Brain pericyte (primary cell): Measurements from ENCODE around the gene GSG1L.
"Not testable (repeated sequence)": the region's sequence is repeated elsewhere in the genome, so short reads cannot be mapped to it uniquely, and the experiment has no call there.

ENCODE experiments used
- DNase-seq: peaks from one replicate; pipeline ENCODE4 v3.0.0-alpha.2; 2012; ENCODE audit warnings: low read depth, low spot score

Gene GSG1L

DNA sequence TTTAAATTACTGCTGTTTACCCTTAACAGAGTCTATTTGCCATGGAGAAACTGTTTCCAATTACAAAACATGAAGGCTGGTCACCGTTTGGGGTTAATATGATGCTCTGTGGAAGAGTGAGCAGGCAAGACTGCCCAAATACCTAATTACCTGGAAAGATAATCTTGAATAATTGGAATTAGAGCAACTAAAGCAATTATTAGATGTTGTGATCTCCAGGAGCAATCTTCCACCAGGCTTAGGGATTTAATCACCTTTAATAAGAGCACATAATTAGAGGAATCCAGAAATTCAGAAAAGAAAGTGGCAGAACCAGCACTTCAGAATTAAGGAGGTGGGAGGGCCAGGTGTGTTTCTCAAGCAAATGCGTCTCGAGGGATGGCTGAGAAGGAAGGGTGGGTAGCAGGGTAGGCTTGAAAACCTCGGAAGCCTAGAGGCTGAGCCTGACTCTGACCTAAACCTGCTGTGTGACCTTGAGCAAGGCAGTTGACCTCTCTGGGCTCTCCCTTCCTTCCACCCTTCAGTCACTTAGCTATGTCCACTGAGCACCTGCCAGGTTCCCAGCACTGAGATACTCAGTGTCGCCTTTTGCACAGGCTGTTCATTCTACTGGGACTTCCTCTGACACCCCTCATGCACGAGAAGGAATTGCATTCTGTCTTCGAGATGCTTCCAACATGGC lies 113.2 kb downstream of the GSG1L start:
- no peak for DNase-seq

DNA sequence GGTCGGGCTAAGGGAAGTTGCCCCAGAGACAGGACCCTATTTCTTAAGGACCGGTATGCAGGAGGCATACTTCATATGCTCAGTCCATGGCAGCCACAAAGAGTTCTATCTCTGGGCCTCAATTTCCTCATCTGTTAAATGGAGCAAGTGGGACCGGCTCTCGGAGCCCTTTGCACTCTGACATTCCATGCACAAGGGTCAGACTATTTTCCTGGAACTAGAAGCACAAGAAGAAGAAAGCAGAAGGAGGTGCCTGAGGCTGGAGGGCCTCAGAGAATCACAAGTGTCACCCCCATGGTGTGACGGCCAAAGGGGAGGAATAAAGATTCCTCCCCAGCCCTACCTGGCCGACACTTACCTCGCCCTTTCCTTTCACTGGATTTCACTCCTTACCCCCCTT lies 115.8 kb downstream of the GSG1L start:
- DNase-seq: no peak

DNA sequence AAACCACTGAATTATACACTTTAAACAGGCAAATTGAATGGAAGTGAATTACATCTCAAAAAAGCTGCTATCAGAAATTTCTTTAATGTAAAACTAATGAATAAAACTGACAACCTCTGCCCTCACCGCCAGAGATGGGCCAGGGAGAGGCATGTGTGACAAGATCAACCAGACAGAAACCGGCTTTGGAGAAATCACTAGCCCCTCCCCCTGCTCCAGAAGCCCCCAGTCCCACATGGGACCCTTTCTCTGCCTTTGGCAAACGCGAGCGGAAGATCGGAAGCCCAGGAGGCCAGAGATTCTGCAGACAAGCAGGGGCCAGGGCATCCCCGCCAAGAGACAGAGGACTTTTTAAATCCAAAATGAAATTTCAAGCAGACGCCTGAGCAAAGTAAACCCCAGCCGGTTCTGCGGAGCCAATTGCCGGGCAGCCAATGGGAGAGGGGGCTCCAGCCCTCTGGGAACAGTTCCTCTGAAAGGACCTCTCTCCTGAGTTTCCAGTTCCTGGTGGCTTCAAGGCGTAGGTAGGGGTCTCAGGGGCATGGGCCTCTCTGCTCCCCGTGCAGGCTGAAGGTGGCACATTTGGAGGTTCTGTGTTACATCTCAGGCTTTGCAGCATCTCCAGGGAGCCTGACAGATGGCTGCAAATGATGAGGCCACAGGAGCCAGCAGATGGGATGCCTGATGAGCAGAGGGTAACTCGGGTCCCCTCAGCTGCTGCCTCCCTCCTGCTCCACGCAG lies 118.1 kb downstream of the GSG1L start:
- DNase-seq: no peak

DNA sequence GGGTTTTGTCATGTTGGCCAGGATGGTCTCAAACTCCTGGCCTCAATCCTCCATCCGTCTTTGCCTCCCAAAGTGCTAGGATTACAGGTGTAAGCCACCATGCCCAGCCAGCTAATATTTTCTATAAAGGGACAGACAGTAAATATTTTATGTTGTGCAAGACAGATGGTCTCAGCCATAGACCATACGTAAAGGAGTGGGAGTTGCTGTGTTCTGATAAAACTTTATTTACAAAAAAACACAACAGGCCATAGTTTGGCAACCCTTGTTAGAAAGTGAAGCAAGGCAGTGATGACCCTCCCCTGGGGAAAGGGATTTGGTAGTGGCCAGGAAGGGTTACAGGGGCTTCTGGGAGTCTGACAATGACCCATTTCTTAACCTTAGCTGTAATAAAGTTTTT lies 119.7 kb downstream of the GSG1L start:
- no peak for DNase-seq

DNA sequence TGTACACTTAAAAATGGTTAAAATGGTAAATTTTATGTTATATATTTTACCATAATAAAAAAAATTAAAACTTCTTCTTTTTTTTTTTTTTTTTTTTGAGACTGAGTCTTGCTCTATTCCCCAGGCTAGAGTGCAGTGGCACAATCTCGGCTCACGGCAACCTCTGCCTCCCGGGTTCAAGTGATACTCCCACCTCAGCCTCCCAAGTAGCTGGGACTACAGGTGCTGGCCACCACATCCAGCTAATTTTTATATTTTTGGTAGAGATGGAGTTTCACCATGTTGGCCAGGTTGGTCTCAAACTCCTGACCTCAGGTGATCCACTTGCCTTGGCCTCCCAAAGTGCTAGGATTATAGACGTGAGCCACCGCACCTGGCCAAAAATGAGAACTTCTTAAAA lies 121.4 kb downstream of the GSG1L start:
- not testable (repeated sequence) for DNase-seq

DNA sequence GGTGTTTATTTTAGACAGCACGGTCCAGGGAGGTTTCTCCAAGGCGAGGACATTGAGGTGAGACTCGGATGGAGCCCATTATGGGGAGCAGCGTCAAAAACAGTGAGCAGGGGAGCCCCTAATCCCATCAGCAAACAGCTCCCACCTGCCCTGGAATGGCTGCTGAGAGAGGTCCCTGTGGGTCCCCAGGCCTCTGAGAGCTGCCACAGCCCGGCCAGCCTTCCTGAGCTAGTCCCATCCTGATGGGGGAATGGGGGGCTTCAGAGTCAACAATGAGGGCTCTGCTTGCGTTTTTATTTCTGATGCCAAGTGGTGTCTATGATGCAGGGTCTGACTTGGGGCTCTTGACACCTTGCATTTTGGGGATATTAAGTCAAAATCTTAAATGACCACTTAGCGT lies 128.4 kb downstream of the GSG1L start:
- no peak for DNase-seq

DNA sequence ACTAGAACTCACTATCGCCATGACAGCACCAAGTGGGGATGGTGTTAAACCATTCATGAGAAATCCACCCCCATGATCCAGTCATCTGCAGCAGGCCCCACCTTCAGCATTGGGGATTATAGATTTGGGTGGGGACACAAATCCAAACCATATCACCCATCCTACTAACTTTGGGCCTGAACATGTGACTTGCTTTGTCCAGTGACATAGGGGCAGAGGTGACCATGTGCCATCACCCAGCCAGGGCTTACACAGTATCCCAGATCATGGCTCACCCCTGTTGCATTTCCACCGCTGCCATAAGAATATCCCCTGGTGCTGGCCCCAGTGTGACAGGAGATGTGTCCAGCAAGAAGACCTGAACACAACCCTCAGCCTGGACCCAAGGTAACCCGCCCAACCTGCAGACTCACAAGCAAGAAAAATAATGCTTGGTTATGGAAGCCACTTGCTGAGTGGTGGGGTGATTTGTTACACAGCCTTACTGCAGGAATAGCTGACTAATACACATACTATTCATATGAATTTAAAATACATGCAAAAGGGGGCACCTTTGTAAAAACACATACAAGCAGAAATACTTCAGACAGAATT lies 130.9 kb downstream of the GSG1L start:
- no peak for DNase-seq

DNA sequence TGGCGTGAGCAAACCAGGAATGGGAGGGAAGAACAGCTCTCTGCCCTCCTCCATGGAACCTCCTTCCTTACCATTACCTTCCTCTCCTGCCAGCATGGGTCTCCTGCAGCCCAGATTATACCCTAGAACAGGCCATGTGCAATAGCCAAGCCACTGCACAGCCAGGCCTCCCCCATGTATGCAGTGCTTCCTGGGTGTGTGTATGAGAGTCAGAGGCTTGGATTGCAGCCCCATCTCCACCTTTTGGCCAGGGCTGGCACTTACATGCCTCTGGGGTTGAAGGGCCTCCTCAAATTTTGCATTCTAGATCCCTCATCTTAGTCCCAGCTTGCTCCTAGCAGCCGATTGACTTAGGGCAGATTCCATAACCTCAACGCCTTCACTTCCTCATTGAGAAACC lies 133.7 kb downstream of the GSG1L start:
- DNase-seq: no peak

DNA sequence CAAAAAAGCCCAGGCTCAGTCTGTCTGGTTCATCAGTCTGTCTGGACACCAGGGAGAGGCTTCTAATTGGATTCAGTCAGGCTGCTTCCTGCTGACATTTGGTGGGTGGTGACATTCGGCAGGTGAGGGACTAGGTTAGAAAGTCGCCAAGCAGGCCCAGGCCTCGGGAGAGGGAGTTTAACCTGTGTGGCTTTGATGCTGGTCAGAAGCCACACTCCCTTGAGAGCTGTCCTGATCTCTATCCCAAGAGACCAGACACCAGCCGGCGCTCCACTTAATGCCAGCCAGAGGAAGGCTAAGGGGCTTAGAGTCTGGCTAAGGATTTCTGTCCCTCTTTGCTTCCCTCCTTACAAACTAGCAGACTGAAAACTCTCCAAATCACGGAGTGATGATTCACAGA lies 135.0 kb downstream of the GSG1L start:
- DNase-seq: no peak

DNA sequence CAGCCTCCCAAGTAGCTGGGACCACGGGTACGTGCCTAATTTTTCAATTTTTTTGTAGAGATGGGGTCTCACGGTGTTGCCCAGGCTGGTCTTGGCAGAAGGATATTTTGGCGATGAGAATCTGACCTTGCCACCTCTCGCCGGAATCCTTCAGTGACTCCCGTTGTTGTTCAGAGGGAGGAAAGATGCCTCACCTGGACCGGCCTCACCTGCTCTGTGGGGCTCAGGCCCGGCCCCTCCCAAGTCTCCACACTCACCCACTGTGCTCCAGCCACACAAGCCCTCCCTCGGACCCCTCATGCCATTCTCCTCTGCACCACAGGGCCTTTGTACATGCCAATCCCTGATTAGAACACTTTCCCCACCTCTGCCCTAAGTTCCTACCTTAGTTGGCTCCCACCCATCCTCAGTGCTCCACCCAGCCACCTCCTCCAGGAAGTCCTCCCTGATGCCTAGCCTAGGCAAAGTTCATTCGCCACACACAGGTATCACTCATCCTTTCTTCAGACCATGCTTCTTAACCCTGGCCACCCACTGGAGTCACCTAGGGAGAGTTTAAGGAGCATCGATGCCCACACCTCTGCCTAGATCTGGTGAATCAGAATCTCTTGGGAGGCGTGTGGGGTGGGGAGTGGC lies 136.1 kb downstream of the GSG1L start:
- no peak for DNase-seq

DNA sequence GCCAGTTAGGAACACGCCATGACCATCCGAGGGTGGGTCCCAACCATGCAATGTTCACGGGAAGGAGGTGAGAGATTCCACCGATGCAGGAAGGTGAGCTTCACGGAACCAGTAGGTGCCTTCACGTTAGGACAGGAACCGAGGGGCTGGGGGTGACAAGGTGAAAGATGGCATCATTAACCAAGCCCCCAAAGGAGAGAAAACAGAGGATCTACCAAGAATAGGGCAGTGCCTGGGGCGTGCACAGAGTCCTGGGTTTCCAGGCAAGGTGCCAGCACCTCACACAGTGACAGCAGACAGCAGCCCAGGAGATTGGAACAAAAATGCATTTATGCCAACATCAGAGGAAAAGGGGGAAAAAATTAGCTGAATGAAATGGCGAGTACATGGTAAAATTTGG lies 137.9 kb downstream of the GSG1L start:
- DNase-seq: no peak

DNA sequence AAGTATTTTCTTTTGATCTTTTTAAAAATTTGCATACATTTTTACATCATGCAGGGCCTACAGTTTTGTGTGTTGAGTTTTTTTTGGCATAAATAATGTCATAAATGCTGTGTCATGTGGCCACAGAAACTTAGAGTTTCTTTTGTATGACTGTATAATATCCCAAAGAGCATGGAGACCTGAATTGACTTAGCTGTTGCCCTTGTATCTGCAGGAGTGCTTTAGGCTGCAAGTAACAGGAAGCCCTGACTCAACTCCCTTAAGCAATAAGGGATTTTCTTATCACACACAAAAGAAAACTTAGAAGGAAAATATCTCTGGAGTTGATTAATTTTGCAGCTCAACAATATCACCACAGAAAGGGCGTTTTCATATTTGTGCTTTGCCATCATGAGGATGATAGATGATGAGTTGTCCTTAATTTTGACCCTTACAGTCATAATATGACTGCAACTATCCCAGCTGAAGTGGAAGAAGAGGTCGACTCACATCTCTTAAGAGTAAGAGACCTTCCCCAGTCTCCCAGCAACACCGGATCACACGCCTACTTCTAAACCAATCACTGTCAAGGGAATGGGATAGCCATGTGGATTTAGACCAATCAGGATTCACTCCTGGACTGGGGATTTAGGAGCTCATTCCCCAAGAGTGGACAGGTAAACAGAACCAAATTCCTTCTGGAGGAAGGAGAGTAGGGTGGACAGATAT lies 138.9 kb downstream of the GSG1L start:
- no peak for DNase-seq

DNA sequence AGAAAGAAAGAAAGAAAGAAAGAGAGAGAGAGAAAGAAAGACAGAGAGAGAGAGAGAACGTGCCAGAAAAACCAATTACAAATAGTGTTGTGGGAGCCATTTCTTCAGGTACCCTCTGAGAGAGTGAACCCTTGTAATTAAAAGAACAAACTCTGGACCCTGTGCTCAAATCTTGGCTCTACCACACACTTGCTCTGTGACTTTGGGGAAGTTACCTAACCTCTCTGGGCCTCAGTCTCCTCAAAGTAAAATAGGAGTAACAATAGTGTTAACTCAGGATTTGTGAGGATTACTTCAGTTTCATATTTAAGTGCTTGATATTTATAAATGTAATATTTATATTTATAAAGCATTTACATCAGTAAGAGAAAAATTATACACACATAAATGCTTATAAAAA lies 139.8 kb downstream of the GSG1L start:
- no peak for DNase-seq

DNA sequence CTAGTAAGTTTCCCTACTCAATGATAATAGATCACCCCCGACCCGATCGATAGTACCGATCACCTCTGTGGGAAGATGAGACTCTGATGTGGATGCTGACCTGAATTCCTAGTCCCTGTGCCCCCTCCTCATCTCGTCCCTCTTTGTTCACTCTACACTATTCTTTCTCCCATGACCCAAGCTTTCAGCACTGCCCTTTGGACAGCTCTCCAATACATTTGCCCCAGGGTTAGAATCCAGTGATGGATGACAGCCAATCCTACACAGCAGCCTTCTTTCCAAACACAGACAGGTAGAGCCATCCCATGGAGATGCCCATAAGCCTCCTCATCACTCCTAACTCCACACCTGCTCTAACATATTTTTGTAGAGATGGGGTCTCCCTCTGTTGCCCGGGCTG lies 141.1 kb downstream of the GSG1L start:
- DNase-seq: no peak

DNA sequence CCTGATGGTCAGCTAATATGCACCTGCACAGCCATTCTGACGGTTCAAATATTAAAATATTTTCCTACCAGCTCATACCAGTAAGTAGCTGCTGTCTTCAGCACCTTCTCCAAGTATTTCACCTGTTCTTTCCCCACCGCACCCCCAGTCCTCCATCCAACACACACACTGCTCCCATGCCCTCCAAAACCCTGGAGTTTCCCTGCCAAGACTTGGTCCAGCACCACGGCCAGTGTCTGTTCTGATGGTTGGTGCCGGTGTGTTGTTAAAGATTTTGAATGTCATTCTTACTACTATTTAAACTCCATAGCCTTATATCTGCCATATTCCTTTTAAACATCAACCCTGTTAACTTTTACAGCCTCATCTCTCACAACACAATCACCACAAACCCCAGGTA lies 142.4 kb downstream of the GSG1L start:
- DNase-seq: no peak

DNA sequence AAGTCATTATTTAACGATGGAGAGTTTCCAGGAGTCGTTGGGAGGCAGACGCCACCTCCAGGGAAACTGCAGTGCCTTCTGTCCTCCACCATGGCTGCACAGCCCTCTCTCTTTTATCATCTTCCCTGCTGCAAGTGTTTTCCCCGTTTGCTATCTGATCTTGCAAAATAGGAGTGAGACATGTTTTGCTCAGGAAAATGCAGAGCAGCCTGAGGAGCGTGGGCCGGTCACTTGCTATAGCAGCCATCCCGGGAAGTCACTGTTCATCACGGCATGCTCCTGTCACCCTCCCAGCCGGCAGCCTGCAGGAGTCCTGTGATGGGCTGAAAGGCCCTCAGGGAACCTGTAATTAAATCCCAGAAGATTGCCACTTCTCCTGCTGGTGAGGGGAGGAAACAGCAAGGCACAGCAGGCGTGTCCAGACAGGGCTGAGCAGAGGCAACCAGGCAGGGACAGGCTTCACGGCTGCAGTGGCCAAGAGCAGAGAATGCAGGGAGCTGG lies 143.1 kb downstream of the GSG1L start:
- DNase-seq: no peak

DNA sequence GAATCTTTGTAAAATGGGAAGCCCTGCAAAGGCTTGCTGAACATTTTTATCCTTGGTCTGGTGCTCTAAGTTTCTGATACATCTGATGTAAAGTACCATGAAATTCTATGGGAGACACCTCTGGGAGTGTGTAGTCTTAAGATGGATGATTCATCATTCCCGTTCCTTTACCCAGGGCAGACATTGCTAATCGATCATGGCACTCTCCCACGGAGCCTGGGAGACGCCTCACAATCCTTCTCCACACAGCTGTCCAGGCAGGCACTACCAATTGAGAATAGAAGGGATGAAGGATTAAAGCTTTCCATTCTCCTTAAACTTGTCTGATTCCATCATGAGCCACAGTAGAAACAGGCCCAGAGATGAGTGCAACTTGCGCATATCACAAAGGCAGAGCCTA lies 144.8 kb downstream of the GSG1L start:
- DNase-seq: no peak

DNA sequence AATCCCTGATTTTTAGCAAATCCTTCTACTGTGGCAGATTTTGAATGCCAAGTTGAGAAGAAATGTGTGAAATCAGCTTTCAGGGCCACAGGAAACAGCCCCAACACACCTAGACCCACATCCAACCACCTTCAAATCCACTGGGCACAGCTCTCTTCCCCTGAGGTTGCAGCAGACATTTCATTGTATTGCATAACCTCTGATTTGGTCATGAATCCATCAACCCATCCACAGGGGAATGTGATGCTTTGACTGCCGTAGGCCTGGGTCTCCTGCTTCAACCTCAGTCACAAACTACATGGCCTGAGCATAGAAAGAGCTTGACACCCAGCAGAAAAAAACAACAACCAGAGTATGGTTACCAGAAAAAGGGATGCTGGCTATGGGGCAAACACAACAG lies 145.6 kb downstream of the GSG1L start:
- no peak for DNase-seq

DNA sequence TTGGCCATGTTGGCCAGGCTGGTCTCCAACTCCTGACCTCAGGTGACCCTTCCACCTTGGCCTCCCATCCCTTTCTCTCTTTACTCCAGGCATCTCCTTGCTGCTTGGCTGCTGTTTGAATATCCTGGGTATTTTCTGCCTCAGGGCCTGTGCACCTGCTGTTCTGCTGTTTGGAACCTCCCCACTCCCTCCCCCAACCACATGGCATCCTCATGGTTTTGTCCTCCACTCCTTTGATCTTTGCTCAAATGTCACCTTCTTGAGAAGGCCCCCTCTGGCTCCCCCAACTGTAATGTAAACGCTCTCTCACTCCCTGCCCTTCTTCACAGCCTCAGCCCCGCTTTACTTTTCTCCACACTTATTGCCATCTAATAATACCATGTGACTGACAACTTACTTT lies 152.0 kb downstream of the GSG1L start:
- DNase-seq: no peak

DNA sequence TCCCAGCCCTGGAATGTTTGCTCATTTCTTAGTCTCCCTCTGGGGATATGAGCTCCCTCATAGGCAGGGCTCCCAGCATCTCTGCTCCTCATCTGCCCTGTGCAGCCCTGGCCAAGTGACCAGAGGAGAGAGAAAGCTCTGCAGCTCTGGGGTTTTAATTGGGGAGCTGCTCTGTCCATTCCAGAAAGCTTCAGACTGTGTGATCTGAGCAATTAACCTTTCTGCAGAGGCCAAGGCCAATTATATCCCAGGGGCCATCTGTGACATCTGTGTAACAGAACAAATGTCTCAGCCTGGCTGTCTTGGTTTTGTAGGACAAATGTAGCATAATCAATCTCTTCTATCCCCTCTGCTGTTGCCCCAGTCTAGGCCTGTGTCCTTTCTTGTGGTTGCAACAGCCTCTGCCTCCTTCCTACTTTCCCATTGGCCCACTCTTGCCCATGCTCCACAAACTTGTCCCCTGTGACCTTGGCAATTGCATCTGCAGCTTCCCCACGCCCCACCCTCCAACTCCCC lies 156.0 kb downstream of the GSG1L start:
- DNase-seq: no peak

DNA sequence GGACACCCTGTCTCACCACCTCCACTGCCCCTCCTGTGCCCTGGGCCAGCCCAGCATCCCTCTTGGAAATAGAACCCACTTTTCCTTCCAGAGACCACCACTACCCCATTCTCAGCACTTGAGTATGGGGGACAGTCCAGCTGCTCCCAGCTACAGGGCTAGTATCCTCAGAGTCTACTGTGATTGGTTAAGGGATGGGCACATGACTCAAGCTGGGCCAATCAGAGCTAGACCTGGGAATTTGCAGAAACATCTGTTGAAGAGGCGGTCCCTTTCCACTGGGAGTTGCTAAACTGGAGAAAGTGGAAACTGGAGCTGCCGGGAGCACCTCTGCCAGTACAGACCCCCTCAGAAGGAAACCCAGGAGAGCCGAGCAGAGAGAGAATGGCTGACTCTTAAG lies 156.6 kb downstream of the GSG1L start:
- no peak for DNase-seq
